ENCODE measurements around the gene RPA1. TPM values are rescaled to one million over a fixed set of nuclear protein-coding genes. Genes with fewer than 3 reads are reported as not detected.

Gene RPA1
- total and polyA plus RNA-seq, 7 donors: 22.1 to 82.1 (median 52.6) TPM

- H3K27ac ChIP-seq: no peak overlapping the region
- no peaks in the 10 kb centered on the region for H3K9me3 ChIP-seq
- TF ChIP-seq, protein P1, sequence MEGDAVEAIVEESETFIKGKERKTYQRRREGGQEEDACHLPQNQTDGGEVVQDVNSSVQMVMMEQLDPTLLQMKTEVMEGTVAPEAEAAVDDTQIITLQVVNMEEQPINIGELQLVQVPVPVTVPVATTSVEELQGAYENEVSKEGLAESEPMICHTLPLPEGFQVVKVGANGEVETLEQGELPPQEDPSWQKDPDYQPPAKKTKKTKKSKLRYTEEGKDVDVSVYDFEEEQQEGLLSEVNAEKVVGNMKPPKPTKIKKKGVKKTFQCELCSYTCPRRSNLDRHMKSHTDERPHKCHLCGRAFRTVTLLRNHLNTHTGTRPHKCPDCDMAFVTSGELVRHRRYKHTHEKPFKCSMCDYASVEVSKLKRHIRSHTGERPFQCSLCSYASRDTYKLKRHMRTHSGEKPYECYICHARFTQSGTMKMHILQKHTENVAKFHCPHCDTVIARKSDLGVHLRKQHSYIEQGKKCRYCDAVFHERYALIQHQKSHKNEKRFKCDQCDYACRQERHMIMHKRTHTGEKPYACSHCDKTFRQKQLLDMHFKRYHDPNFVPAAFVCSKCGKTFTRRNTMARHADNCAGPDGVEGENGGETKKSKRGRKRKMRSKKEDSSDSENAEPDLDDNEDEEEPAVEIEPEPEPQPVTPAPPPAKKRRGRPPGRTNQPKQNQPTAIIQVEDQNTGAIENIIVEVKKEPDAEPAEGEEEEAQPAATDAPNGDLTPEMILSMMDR (IDR thresholded peaks at IDR 0.05): no peak
- no peak for DNase-seq
- H3K4me1 ChIP-seq: peaks cover 24% of the 10 kb centered on the region
- H3K36me3 ChIP-seq (ENCODE audit: insufficient read depth in 1 of 2, low read depth in 1 of 2): no peaks in the 10 kb centered on the region
- WGBS, 3 donors: 75 to 89% (median 80%) methylated on average over 3 of the region's 3 CpGs
- intact Hi-C loops (cut with DNase I): loop anchor here in 1 of 2 donors (2.0 kb wide), 1 partner anchor 117 kb away; no protein-coding TSS in a partner anchor
- ATAC-seq: no peak
- no peak overlapping the region for H3K4me3 ChIP-seq
- no peaks in the 10 kb centered on the region for H3K27me3 ChIP-seq (ENCODE audit: insufficient read depth in 3 of 3, low read length in 2 of 3)
Observed at GRCh38 chr17:1909985-1910384, 80.2 kb downstream of the RPA1 start.

- DNase-seq (no peak), ATAC-seq (no peak)
- no peak overlapping the region for H3K4me3 ChIP-seq
- intact Hi-C loops (cut with DNase I): no loop called here
- no peaks in the 10 kb centered on the region for H3K27me3 ChIP-seq (ENCODE audit: insufficient read depth in 3 of 3, low read length in 2 of 3)
- no peaks in the 10 kb centered on the region for H3K36me3 ChIP-seq (ENCODE audit: insufficient read depth in 1 of 2, low read depth in 1 of 2)
- peaks cover 17% of the 10 kb centered on the region for H3K4me1 ChIP-seq
- TF ChIP-seq, protein P1 (IDR thresholded peaks at IDR 0.05): no peak
- WGBS, 3 donors: 50 to 54% (median 53%) methylated on average over 7 of the region's 7 CpGs
- H3K9me3 ChIP-seq: no peaks in the 10 kb centered on the region
- no peak overlapping the region for H3K27ac ChIP-seq
Observed at GRCh38 chr17:1912146-1912545, 82.3 kb downstream of the RPA1 start.

DNA sequence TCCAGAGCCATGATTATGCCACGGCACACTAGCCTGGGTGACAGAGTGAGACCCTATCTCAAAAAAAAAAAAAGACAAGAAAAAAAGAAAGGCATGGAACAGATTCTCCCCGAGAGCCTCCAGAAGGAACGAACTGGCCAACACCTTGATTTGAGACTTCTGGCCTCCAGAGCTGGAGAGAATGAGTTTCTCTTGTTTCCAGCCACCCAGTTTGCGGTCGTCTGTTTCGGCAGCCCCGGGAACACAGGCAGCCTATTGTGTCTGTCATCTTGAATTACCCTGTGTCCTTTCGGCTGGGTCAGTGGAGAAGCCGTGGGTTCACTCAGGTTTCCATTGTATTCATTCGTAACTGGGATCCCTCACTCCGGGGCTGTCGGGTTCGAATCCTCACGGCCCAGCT is 83.9 kb downstream of the RPA1 start:
- Histone ChIP-seq H3K36me3 (ENCODE audit: insufficient read depth in 1 of 2, low read depth in 1 of 2) (no peaks in the 10 kb centered on the region), H3K4me1 (peaks cover under 1% of the 10 kb centered on the region), H3K27me3 (ENCODE audit: insufficient read depth in 3 of 3, low read length in 2 of 3) (no peaks in the 10 kb centered on the region), H3K4me3 (no peak overlapping the region), H3K9me3 (no peaks in the 10 kb centered on the region), H3K27ac (no peak overlapping the region)
- TF ChIP-seq, protein P1 (IDR thresholded peaks at IDR 0.05): no peak
- intact Hi-C loops (cut with DNase I): no loop called here
- no peak for DNase-seq
- ATAC-seq: no peak
- WGBS, 3 donors: 78 to 88% (median 81%) methylated on average over 14 of the region's 14 CpGs

- TF ChIP-seq, protein P1 (IDR thresholded peaks at IDR 0.05): no peak
- no peaks in the 10 kb centered on the region for H3K36me3 ChIP-seq (ENCODE audit: insufficient read depth in 1 of 2, low read depth in 1 of 2)
- H3K27ac ChIP-seq: no peak overlapping the region
- no peaks in the 10 kb centered on the region for H3K27me3 ChIP-seq (ENCODE audit: insufficient read depth in 3 of 3, low read length in 2 of 3)
- intact Hi-C loops (cut with DNase I): no loop called here
- H3K4me3 ChIP-seq: no peak overlapping the region
- H3K4me1 ChIP-seq: no peaks in the 10 kb centered on the region
- ATAC-seq (no peak), DNase-seq (no peak)
- 44 to 50% (median 49%) methylated on average over 8 of the region's 8 CpGs for WGBS, 3 donors
- H3K9me3 ChIP-seq: no peaks in the 10 kb centered on the region
Observed at GRCh38 chr17:1914661-1915083, 84.9 kb downstream of the RPA1 start.

DNA sequence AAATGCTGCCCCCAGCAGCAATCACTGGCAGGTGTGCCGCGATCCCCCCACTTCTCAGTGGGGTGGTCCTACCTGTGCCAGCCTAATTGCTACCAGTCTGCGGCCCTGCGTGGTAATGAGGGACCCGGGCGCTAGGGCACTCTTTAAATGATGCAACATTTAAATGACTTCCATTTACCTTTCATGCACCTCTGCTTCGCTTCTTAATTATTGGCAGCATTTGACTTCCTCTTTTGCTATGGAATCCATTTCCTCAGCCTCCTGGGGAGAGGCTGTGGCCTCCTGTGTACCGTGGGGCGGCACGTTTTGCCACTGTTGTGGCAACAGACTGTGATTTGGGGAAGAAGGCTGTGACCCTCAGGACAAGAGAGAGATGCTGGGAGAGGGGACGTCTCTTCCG is 86.1 kb downstream of the RPA1 start:
- Histone ChIP-seq H3K9me3 (no peaks in the 10 kb centered on the region), H3K4me3 (no peak overlapping the region), H3K27ac (no peak overlapping the region), H3K36me3 (ENCODE audit: insufficient read depth in 1 of 2, low read depth in 1 of 2) (no peaks in the 10 kb centered on the region), H3K27me3 (ENCODE audit: insufficient read depth in 3 of 3, low read length in 2 of 3) (no peaks in the 10 kb centered on the region), H3K4me1 (peaks cover 5% of the 10 kb centered on the region)
- WGBS, 3 donors: 75 to 78% (median 77%) methylated on average over 12 of the region's 12 CpGs
- TF ChIP-seq, protein P1 (IDR thresholded peaks at IDR 0.05): no peak
- DNase-seq (no peak), ATAC-seq (no peak)
- intact Hi-C loops (cut with DNase I): no loop called here
